ENCODE data around the gene PPP1R3E. TPM values are rescaled to one million over a fixed set of nuclear protein-coding genes. Genes with fewer than 3 reads are reported as not detected.
A peak's percentile ranks its signal among the peaks of the same experiment; 100 is the strongest.

PPP1R3E gene
- total and polyA plus RNA-seq, 11 donors, result 2.1 to 11.4 (median 5.6) TPM

- H3K27me3 ChIP-seq, result no peaks in the 10 kb centered on the region
- 2 to 6% (median 2%) methylated on average over 13 of the region's 13 CpGs for WGBS, 4 donors
- peaks cover 0 to 35% (median 26%) of the 10 kb centered on the region in 9 donors for H3K36me3 ChIP-seq
- no peaks in the 10 kb centered on the region for H3K9me3 ChIP-seq
- peak overlapping the region; percentile 48 to 95 (median 80) for H3K4me3 ChIP-seq
- intact Hi-C loops (cut with DNase I), result loop anchor here in 6 of 10 donors (1.0 to 10.0 kb wide), 7 partner anchors 14 to 254 kb away; partner anchors contain the start of genes HOMEZ (in 3 of the 6), ACIN1 (in 1 of the 6), C14orf119 (in 1 of the 6) and PABPN1 (in 1 of the 6)
- TF ChIP-seq POLR2A (IDR thresholded peaks at IDR 0.05) (no peak), CTCF (IDR thresholded peaks at IDR 0.05) (no peak)
- peak overlapping the region; percentile 94 to 100 (median 98) for H3K27ac ChIP-seq
- peaks cover 0 to 54% (median 28%) of the 10 kb centered on the region in 12 donors for H3K4me1 ChIP-seq
- peak; percentile 23 to 65 (median 51) for ATAC-seq
- DNase-seq, result peak; percentile 66 to 87 (median 78)
These were observed 1.9 kb downstream of the PPP1R3E start for GRCh38 chr14:23300687-23301223.

GRCh38 chr14:23299986-23300686 is 2.5 kb downstream of the PPP1R3E start:
- WGBS, 4 donors, result 45 to 53% (median 48%) methylated on average over 10 of the region's 10 CpGs
- Histone ChIP-seq H3K9me3 (no peaks in the 10 kb centered on the region), H3K27me3 (no peaks in the 10 kb centered on the region), H3K36me3 (peaks cover 0 to 35% (median 26%) of the 10 kb centered on the region in 9 donors), H3K4me3 (peak overlapping the region; percentile 48 to 95 (median 80)), H3K27ac (peak overlapping the region; percentile 94 to 100 (median 98)), H3K4me1 (peaks cover 0 to 53% (median 30%) of the 10 kb centered on the region in 12 donors)
- TF ChIP-seq CTCF (IDR thresholded peaks at IDR 0.05) (peak in 1 of 12 donors; percentile 4), POLR2A (IDR thresholded peaks at IDR 0.05) (no peak)
- ATAC-seq (no peak), DNase-seq (no peak)
- intact Hi-C loops (cut with DNase I), result loop anchor here in 8 of 10 donors (1.0 to 10.0 kb wide), 8 partner anchors 13 to 255 kb away; partner anchors contain the start of genes HOMEZ (in 3 of the 8), ACIN1 (in 1 of the 8), C14orf119 (in 1 of the 8) and THTPA (in 1 of the 8)

- Histone ChIP-seq H3K36me3 (peaks cover 0 to 35% (median 26%) of the 10 kb centered on the region in 9 donors), H3K4me1 (peaks cover 0 to 54% (median 37%) of the 10 kb centered on the region in 12 donors), H3K4me3 (peak overlapping the region in 4 of 12 donors; percentile 80 to 95 (median 85)), H3K9me3 (no peaks in the 10 kb centered on the region), H3K27me3 (no peaks in the 10 kb centered on the region), H3K27ac (peak overlapping the region in 11 of 12 donors; percentile 95 to 100 (median 99))
- WGBS, 4 donors, result 80 to 87% (median 82%) methylated on average over 2 of the region's 2 CpGs
- DNase-seq, result no peak
- TF ChIP-seq CTCF (IDR thresholded peaks at IDR 0.05) (peak in 5 of 12 donors; percentile 26 to 49 (median 31)), POLR2A (IDR thresholded peaks at IDR 0.05) (no peak)
- peak in 1 of 4 donors; percentile 17 for ATAC-seq
- intact Hi-C loops (cut with DNase I), result loop anchor here in 5 of 10 donors (2.0 to 10.0 kb wide), 3 partner anchors 175 to 179 kb away; no protein-coding TSS in a partner anchor
These were observed 3.3 kb downstream of the PPP1R3E start for GRCh38 chr14:23299211-23299957.

Measured in heart left ventricle (tissue), 16 donors.